Testis (tissue), 2 donors: ENCODE results near the gene TSG101.

Experiments
- POLR2A ChIP-seq: fragments of 450-650 bp; IDR thresholded peaks from one replicate; pipeline ENCODE4 v1.6.1; 2017; ENCODE audit warnings: antibody characterized with exemption, mild to moderate bottlenecking, moderate library complexity
- TF ChIP-seq, protein P1 (sequence below), 3 experiments: fragments of 450-650 bp in 2 of 3; fragments of 200-600 bp in 1 of 3; sonication (generic) in 1 of 3; IDR thresholded peaks; one replicate each; pipeline ENCODE4 v1.5.1; 2016 to 2019; ENCODE audit warnings: antibody characterized with exemption in 3 of 3, mild to moderate bottlenecking in 2 of 3, moderate library complexity in 1 of 3

DNA sequence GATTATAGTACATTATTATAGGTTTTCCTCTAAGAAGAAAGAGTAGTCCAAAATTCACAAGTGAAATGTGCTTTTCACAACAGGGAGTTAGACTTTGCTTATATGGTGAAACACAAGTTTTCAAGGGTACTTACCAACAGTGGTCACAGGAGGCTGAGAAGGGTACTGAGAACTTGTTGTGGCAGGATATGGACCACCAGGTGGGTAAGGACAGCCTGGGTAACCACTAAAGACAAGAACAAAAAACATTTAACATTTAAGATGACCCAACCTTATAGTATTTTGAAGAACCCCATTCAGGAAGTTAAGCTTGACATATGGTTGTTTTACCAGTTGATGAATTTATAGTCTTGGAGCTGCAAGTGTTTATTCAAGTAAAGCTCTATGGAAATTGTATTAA lies 24.4 kb downstream of the TSG101 start:
- TF ChIP-seq, protein P1, sequence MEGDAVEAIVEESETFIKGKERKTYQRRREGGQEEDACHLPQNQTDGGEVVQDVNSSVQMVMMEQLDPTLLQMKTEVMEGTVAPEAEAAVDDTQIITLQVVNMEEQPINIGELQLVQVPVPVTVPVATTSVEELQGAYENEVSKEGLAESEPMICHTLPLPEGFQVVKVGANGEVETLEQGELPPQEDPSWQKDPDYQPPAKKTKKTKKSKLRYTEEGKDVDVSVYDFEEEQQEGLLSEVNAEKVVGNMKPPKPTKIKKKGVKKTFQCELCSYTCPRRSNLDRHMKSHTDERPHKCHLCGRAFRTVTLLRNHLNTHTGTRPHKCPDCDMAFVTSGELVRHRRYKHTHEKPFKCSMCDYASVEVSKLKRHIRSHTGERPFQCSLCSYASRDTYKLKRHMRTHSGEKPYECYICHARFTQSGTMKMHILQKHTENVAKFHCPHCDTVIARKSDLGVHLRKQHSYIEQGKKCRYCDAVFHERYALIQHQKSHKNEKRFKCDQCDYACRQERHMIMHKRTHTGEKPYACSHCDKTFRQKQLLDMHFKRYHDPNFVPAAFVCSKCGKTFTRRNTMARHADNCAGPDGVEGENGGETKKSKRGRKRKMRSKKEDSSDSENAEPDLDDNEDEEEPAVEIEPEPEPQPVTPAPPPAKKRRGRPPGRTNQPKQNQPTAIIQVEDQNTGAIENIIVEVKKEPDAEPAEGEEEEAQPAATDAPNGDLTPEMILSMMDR (IDR thresholded peaks at IDR 0.05) = no peak
- no peak for TF ChIP-seq POLR2A
